ENCODE measurements around the gene GJC2.

GRCh38 chr1:228171221-228171891 lies 21.6 kb downstream of the GJC2 start:
- TF ChIP-seq CTCF (IDR thresholded peaks at IDR 0.05 in 2 of 3, conservative IDR thresholded peaks at IDR 0.05 in 1 of 3; ENCODE audit: borderline replicate concordance in 1 of 3, insufficient read depth in 1 of 3, low read depth in 2 of 3, low read length in 2 of 3) = no peak
- no peak for TF ChIP-seq ATF3 (IDR thresholded peaks at IDR 0.05)
- TF ChIP-seq MAX (IDR thresholded peaks at IDR 0.05) = no peak

All from HCT116 (cell line).